ENCODE measurements around the gene FLT3LG. TPM values are rescaled to one million over a fixed set of nuclear protein-coding genes. Genes with fewer than 3 reads are reported as not detected.

FLT3LG gene
- total and polyA plus RNA-seq, 7 donors: 2.1 to 18.6 (median 6.1) TPM

- Histone ChIP-seq H3K27ac (no peak overlapping the region), H3K4me3 (no peak overlapping the region), H3K36me3 (no peaks in the 10 kb centered on the region), H3K4me1 (peaks cover 0 to 20% (median 17%) of the 10 kb centered on the region in 4 donors), H3K9me3 (no peaks in the 10 kb centered on the region), H3K27me3 (peaks cover 78 to 100% (median 97%) of the 10 kb centered on the region in 3 donors)
- intact Hi-C loops (cut with DNase I): no loop called here
- TF ChIP-seq POLR2AphosphoS5 (IDR thresholded peaks at IDR 0.05): no peak
- no peak for TF ChIP-seq POLR2A (IDR thresholded peaks at IDR 0.05)
- TF ChIP-seq EP300 (IDR thresholded peaks at IDR 0.05): no peak
- no peak for TF ChIP-seq CTCF (IDR thresholded peaks at IDR 0.05)
- no peak for DNase-seq
- 2% methylated on average over 45 of the region's 45 CpGs for WGBS, 2 donors
These were observed 46.0 kb upstream of the FLT3LG start for GRCh38 chr19:49427855-49428546.

- H3K4me3 ChIP-seq: no peak overlapping the region
These were observed 45.2 kb upstream of the FLT3LG start for GRCh38 chr19:49428547-49429451.

GRCh38 chr19:49430172-49430677 lies 43.8 kb upstream of the FLT3LG start:
- Histone ChIP-seq H3K36me3 (no peaks in the 10 kb centered on the region), H3K4me3 (no peak overlapping the region), H3K4me1 (peaks cover 0 to 12% (median 10%) of the 10 kb centered on the region in 4 donors), H3K27me3 (peaks cover 80 to 100% (median 97%) of the 10 kb centered on the region in 3 donors), H3K27ac (no peak overlapping the region), H3K9me3 (no peaks in the 10 kb centered on the region)
- TF ChIP-seq POLR2A (IDR thresholded peaks at IDR 0.05) (no peak), CTCF (IDR thresholded peaks at IDR 0.05) (no peak), POLR2AphosphoS5 (IDR thresholded peaks at IDR 0.05) (no peak), EP300 (IDR thresholded peaks at IDR 0.05) (no peak)
- no peak for DNase-seq
- WGBS, 2 donors: 59 to 73% methylated on average over 9 of the region's 9 CpGs
- intact Hi-C loops (cut with DNase I): no loop called here

More at GRCh38 chr19:49428547-49429451, 45.2 kb upstream of the FLT3LG start:
- H3K9me3 ChIP-seq: no peaks in the 10 kb centered on the region
- no peaks in the 10 kb centered on the region for H3K36me3 ChIP-seq
- no peak for DNase-seq
- H3K27ac ChIP-seq: no peak overlapping the region
- intact Hi-C loops (cut with DNase I): no loop called here
- peaks cover 78 to 100% (median 97%) of the 10 kb centered on the region in 3 donors for H3K27me3 ChIP-seq
- WGBS, 2 donors: 14 to 15% methylated on average over 29 of the region's 29 CpGs
- peaks cover 0 to 12% (median 11%) of the 10 kb centered on the region in 4 donors for H3K4me1 ChIP-seq
- TF ChIP-seq POLR2A (IDR thresholded peaks at IDR 0.05) (no peak), CTCF (IDR thresholded peaks at IDR 0.05) (no peak), POLR2AphosphoS5 (IDR thresholded peaks at IDR 0.05) (no peak), EP300 (IDR thresholded peaks at IDR 0.05) (no peak)

- Histone ChIP-seq H3K27ac (no peak overlapping the region), H3K4me3 (no peak overlapping the region), H3K27me3 (peaks cover 76 to 100% (median 97%) of the 10 kb centered on the region in 3 donors), H3K9me3 (no peaks in the 10 kb centered on the region), H3K36me3 (no peaks in the 10 kb centered on the region), H3K4me1 (peaks cover 0 to 12% (median 10%) of the 10 kb centered on the region in 4 donors)
- DNase-seq: no peak
- intact Hi-C loops (cut with DNase I): no loop called here
- TF ChIP-seq POLR2AphosphoS5 (IDR thresholded peaks at IDR 0.05): no peak
- no peak for TF ChIP-seq CTCF (IDR thresholded peaks at IDR 0.05)
- no peak for TF ChIP-seq EP300 (IDR thresholded peaks at IDR 0.05)
- TF ChIP-seq POLR2A (IDR thresholded peaks at IDR 0.05): no peak
- WGBS, 2 donors: 61 to 65% methylated on average over 28 of the region's 28 CpGs
These were observed 43.2 kb upstream of the FLT3LG start for GRCh38 chr19:49430678-49431329.

All from sigmoid colon (tissue), 7 donors.